ENCODE results near the gene SAA2. TPM values are rescaled to one million over a fixed set of nuclear protein-coding genes. Genes with fewer than 3 reads are reported as not detected.

Gene SAA2
- total RNA-seq, 1 experiment from 2014 or later, result not detected

DNA sequence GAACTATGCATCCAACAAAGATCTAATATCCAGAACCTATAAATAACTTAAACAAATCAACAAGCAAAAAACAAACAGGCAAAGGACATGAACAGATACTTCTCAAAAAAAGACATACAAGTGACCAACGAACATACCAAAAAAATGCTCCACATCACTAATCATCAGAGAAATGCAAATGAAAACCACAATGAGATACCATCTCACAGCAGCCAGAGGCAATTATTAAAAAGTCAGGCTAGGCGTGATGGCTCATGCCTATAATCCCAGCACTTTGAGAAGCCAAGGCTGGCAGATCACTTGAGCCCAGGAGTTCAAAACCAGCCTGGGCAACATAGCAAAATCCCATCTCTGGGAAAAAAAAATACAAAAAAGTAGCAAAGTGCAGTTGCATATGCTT is 22.6 kb downstream of the SAA2 start:
- Histone ChIP-seq H3T11ph (ENCODE audit: low read length) (no peak overlapping the region), H3K27ac (ENCODE audit: insufficient read length, low read depth, low read length) (no peak overlapping the region), H3K23me2 (ENCODE audit: insufficient read length, low read depth, low read length, poor library complexity, severe bottlenecking) (no peaks in the 10 kb centered on the region), H3K79me2 (ENCODE audit: insufficient read depth, low read length) (no peaks in the 10 kb centered on the region), H3K56ac (ENCODE audit: insufficient read length, low read depth, low read length) (no peak overlapping the region), H2AK5ac (ENCODE audit: insufficient read length, low read length) (no peak overlapping the region), H2BK12ac (ENCODE audit: insufficient read length, low read depth, low read length) (no peak overlapping the region), H3K27me3 (ENCODE audit: insufficient read depth, low read length) (no peaks in the 10 kb centered on the region), H4K5ac (ENCODE audit: insufficient read length, low read depth, low read length) (no peak overlapping the region), H3K79me1 (ENCODE audit: insufficient read depth, low read depth, low read length, poor library complexity, severe bottlenecking) (no peaks in the 10 kb centered on the region), H2BK20ac (ENCODE audit: low read depth, low read length, poor library complexity, severe bottlenecking) (no peak overlapping the region), H3K4me2 (ENCODE audit: insufficient read depth, insufficient read length, low read length) (no peak overlapping the region), H3K9me3 (ENCODE audit: control insufficient read depth, low read depth, low read length) (no peaks in the 10 kb centered on the region), H2AFZ (ENCODE audit: low read length) (no peak overlapping the region), H3K4ac (ENCODE audit: low read depth, low read length) (no peak overlapping the region), H3K23ac (ENCODE audit: insufficient read length, low read depth, low read length) (no peak overlapping the region), H4K91ac (ENCODE audit: insufficient read length, low read depth, low read length) (no peak overlapping the region), H2BK5ac (ENCODE audit: insufficient read length, low read length) (no peak overlapping the region), H3K4me1 (ENCODE audit: insufficient read depth, low read length) (no peaks in the 10 kb centered on the region), H3K18ac (ENCODE audit: insufficient read length, low read depth, low read length) (no peak overlapping the region), H3K9ac (ENCODE audit: extremely low read depth, insufficient read length, low read length) (no peak overlapping the region), H3K14ac (ENCODE audit: insufficient read depth, low read length) (no peak overlapping the region), H2BK15ac (ENCODE audit: low read depth, low read length) (no peak overlapping the region), H4K8ac (replicated peaks; ENCODE audit: insufficient read length, low read depth, low read length) (no peak overlapping the region), H4K20me1 (ENCODE audit: control insufficient read depth, insufficient read depth, insufficient read length) (no peaks in the 10 kb centered on the region), H2BK120ac (ENCODE audit: low read depth, low read length, poor library complexity, severe bottlenecking) (no peak overlapping the region)
- no peak overlapping the region for H3K4me3 Mint-ChIP-seq
- DNase-seq, result no peak
- H3K27me3 Mint-ChIP-seq (ENCODE audit: low read depth), result peaks cover 6% of the 10 kb centered on the region
- no peaks in the 10 kb centered on the region for H3K4me1 Mint-ChIP-seq
- H3K9me3 Mint-ChIP-seq, result peaks cover 0 to 2% of the 10 kb centered on the region in 2 experiments; a peak in 1 of 5 replicates
- no CpG with 5 or more reads among the region's 2 CpGs for WGBS (ENCODE audit: extremely low coverage, insufficient read length, low lambda C conversion rate)
- H3K36me3 Mint-ChIP-seq (ENCODE audit: insufficient read depth in 1 of 3, low read depth in 3 of 3), result no peaks in the 10 kb centered on the region
- TF ChIP-seq CTCF (conservative IDR thresholded peaks at IDR 0.05), result no peak
- no peak overlapping the region for H3K27ac Mint-ChIP-seq

All from H9 (cell line).